ENCODE measurements around the gene ZNF674. TPM values are rescaled to one million over a fixed set of nuclear protein-coding genes. Genes with fewer than 3 reads are reported as not detected.

The ZNF674 gene
- total RNA-seq (2.3 and 3.3 TPM in 2 replicates), polyA plus RNA-seq (0.84 and 0.97 TPM in 2 replicates), polyA minus RNA-seq (1.6 and 2.5 TPM in 2 replicates)
- 2.2 TPM for total RNA-seq (2013)

DNA sequence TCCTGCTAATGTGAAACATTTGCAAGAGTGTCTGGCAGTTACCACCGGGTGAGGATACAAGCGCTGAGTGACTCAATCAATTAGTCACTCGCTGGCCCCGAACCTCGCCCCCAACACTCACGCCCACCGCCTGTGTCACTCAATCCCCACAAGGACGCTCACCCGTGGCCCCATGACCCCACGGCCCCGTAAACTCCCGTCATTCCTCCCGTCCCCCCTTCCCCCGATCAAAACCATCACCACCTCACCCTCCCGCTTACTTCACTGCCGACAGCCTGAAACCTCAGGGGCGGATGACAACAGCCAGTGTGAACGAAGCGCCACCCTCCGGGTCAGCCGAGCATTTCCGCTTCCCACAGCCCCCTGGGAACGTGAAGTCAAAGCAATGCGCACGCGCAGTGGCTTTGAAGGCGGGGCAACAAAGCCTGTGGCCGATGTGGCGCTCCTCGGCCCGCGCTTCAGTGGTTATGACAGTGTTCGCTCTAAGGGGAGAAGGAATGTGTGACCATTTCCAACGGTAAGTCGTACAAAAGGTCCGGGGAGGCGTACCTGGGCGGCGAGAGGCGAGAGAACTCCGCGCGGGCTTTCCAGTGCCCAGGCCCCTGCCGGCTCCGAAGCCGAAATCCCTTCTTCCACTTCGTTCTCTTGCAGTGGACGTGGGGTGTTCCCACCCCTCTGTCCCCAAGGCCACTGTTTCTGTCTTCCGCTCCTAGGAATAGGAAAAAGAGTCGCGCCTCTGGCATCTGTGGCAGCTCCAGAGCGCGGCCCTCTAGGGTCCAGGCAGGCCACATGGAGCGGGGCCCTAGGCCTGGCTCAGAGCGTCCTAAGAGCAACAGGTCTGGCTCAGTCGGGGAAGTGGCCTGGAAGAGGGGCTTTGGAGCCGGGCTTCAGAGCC is at the start of gene ZNF674:
Gene ZNF674 (minus strand): TSS at position 311 of the 895 bp plus-strand sequence. CDS start 3,334 bp downstream, outside the sequence.
- Mint-ChIP-seq H3K27me3 (no peaks in the 10 kb centered on the region), H3K4me1 (peaks cover 28% of the 10 kb centered on the region), H3K27ac (peak within 1 kb of the TSS; percentile 95), H3K9me3 (ENCODE audit: insufficient read depth) (no peaks in the 10 kb centered on the region), H3K4me3 (peak within 1 kb of the TSS; percentile 92)
- intact Hi-C loops (cut with micrococcal nuclease): loop anchor here (1.0 to 2.0 kb wide), 3 partner anchors 17 to 98 kb away; no protein-coding TSS in a partner anchor
- no peaks in the 10 kb centered on the region for H3K9me3 ChIP-seq (ENCODE audit: control extremely low read depth in 1 of 3, control insufficient read depth in 2 of 3, insufficient read depth in 1 of 3, low read length in 2 of 3)
- TF ChIP-seq EZH2 (IDR thresholded peaks at IDR 0.05; ENCODE audit: borderline replicate concordance, insufficient read depth, low read depth, low read length, poor library complexity, severe bottlenecking): no peak
- TF ChIP-seq, protein P1, sequence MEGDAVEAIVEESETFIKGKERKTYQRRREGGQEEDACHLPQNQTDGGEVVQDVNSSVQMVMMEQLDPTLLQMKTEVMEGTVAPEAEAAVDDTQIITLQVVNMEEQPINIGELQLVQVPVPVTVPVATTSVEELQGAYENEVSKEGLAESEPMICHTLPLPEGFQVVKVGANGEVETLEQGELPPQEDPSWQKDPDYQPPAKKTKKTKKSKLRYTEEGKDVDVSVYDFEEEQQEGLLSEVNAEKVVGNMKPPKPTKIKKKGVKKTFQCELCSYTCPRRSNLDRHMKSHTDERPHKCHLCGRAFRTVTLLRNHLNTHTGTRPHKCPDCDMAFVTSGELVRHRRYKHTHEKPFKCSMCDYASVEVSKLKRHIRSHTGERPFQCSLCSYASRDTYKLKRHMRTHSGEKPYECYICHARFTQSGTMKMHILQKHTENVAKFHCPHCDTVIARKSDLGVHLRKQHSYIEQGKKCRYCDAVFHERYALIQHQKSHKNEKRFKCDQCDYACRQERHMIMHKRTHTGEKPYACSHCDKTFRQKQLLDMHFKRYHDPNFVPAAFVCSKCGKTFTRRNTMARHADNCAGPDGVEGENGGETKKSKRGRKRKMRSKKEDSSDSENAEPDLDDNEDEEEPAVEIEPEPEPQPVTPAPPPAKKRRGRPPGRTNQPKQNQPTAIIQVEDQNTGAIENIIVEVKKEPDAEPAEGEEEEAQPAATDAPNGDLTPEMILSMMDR (IDR thresholded peaks at IDR 0.05): no peak
- H3K27ac ChIP-seq (ENCODE audit: low read length in 2 of 2): peak within 1 kb of the TSS; percentile 64 to 81
- H3K36me3 ChIP-seq (replicated peaks in 1 of 2; ENCODE audit: control extremely low read depth in 1 of 2, control insufficient read depth in 1 of 2, extremely low read depth in 1 of 2, insufficient read depth in 2 of 2, low read length in 1 of 2): no peaks in the 10 kb centered on the region
- peak within 1 kb of the TSS; percentile 82 for H2AFZ ChIP-seq (ENCODE audit: insufficient read depth, low read depth, low read length, poor library complexity, severe bottlenecking)
- no peaks in the 10 kb centered on the region for H4K20me1 ChIP-seq (ENCODE audit: control insufficient read depth, insufficient read depth, low read length, poor library complexity, severe bottlenecking)
- H3K4me1 ChIP-seq (ENCODE audit: control insufficient read depth in 2 of 2, insufficient read depth in 2 of 2, low read length in 2 of 2): peaks cover 5 to 17% of the 10 kb centered on the region in 2 donors
- H3K9ac ChIP-seq (ENCODE audit: low read length): peak within 1 kb of the TSS; percentile 83
- ChIA-PET POLR2A (no interaction called here), CTCF (no interaction called here)
- 0% methylated on average over 18 of the region's 57 CpGs for WGBS (ENCODE audit: insufficient coverage)
- peak within 1 kb of the TSS; percentile 46 to 81 (median 76) for H3K4me3 ChIP-seq (ENCODE audit: control extremely low read depth in 1 of 5, extremely low read depth in 1 of 5, insufficient read depth in 1 of 5, low read depth in 2 of 5, low read length in 4 of 5)
- peak within 1 kb of the TSS; percentile 79 for H3K4me2 ChIP-seq (replicated peaks; ENCODE audit: low read depth, low read length, poor library complexity, severe bottlenecking)
- H3K27me3 ChIP-seq (replicated peaks in 1 of 4; ENCODE audit: control extremely low read depth in 1 of 4, control insufficient read depth in 3 of 4, insufficient read depth in 4 of 4, low read length in 3 of 4): no peaks in the 10 kb centered on the region
- DNase-seq (peak; percentile 93), ATAC-seq (ENCODE audit: low read depth) (peak; percentile 93)
- H3K79me2 ChIP-seq (ENCODE audit: control insufficient read depth, insufficient read depth, low read length): peaks cover 11% of the 10 kb centered on the region
